ENCODE measurements around the gene FCAMR. TPM values are rescaled to one million over a fixed set of nuclear protein-coding genes. Genes with fewer than 3 reads are reported as not detected.

Gene FCAMR
- polyA plus RNA-seq, 1 experiment = not detected

DNA sequence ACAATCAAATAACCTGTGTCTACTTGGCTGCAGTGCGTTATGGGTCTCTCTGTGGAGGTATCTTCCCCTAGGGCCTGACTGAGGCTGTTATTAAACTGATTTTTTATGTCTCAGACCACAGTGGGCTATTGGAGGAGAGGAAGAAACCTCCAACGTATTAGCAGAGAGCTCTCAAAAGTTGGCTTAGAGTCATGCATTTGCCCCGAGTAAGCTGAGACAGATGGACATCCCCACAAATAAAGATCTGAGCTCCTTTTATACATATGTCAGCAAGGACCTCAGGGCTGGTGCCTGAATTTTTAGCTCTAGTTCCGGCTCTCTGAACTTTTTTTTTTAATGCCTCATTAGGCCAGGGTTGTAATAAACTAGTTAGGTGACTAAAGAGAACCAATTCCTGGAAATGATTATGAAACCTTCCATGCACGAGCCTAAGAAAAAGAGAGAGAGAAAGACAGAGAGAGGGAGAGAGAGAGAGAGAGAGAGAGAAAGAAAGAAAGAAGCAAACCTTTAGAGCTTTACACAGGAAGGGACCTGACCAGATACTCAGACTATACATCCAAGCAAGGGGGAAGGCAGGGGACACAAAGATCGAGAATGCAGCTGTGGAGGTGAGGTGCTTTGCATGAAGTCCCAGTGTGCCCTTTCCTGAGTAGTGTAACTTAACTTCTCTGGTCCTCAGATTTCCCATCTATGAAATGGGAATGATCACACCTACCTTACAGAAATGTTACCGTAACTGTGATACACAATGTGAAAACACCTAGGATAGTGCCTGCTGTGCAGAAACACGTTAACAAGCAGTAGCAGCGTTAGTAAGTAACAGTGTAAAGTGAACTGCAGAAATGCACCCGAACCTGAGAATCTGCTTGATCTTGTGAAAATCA is 15.6 kb downstream of the FCAMR start:
- Histone ChIP-seq H3K36me3 (ENCODE audit: control insufficient read depth, insufficient read depth, low read length) (no peaks in the 10 kb centered on the region), H3K4me3 (ENCODE audit: low read depth, low read length) (no peak overlapping the region), H3K27me3 (ENCODE audit: control insufficient read depth, insufficient read depth, low read length) (peaks cover 4% of the 10 kb centered on the region; the same call in 1 of the 2 replicates)
- no peak for DNase-seq (ENCODE audit: low read depth)
- ChIA-PET CTCF (interaction anchor here (0.7 to 2.2 kb wide), 11 partner anchors 7 to 545 kb away, joined by 3 to 6 read pairs (median 4); no protein-coding TSS in a partner anchor), POLR2A (no interaction called here)
- TF ChIP-seq, protein P1, sequence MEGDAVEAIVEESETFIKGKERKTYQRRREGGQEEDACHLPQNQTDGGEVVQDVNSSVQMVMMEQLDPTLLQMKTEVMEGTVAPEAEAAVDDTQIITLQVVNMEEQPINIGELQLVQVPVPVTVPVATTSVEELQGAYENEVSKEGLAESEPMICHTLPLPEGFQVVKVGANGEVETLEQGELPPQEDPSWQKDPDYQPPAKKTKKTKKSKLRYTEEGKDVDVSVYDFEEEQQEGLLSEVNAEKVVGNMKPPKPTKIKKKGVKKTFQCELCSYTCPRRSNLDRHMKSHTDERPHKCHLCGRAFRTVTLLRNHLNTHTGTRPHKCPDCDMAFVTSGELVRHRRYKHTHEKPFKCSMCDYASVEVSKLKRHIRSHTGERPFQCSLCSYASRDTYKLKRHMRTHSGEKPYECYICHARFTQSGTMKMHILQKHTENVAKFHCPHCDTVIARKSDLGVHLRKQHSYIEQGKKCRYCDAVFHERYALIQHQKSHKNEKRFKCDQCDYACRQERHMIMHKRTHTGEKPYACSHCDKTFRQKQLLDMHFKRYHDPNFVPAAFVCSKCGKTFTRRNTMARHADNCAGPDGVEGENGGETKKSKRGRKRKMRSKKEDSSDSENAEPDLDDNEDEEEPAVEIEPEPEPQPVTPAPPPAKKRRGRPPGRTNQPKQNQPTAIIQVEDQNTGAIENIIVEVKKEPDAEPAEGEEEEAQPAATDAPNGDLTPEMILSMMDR (IDR thresholded peaks at IDR 0.05; ENCODE audit: insufficient read depth, low read depth, low read length) = no peak

DNA sequence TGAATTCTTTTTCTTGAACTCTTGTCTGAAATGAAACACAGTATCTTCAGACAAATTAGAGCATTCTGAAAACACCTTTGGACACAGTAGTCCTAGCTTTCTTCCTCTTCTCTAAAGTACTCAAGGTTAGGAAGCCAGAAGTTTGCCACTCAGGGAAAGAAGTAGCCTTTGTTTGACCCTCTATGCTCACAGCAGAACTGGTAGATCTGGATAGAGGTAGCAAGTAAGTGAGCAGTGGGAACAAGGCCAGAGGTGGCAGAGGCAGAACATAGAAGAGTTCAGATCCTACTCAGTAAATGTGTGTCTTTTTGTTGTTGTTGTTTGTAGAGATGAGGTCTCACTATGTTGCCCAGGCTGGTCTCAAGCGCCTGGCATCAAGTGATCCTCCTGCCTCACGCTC is 16.6 kb downstream of the FCAMR start:
- Histone ChIP-seq H3K36me3 (ENCODE audit: control insufficient read depth, insufficient read depth, low read length) (no peaks in the 10 kb centered on the region), H3K27me3 (ENCODE audit: control insufficient read depth, insufficient read depth, low read length) (peaks cover 4% of the 10 kb centered on the region), H3K4me3 (ENCODE audit: low read depth, low read length) (no peak overlapping the region)
- DNase-seq (ENCODE audit: low read depth) = no peak
- TF ChIP-seq, protein P1 (IDR thresholded peaks at IDR 0.05; ENCODE audit: insufficient read depth, low read depth, low read length) = no peak
- CTCF ChIA-PET = interaction anchor here (1.2 to 1.6 kb wide), 3 partner anchors 14 to 22 kb away, joined by 4 to 5 read pairs (median 4); no protein-coding TSS in a partner anchor
- POLR2A ChIA-PET = no interaction called here

DNA sequence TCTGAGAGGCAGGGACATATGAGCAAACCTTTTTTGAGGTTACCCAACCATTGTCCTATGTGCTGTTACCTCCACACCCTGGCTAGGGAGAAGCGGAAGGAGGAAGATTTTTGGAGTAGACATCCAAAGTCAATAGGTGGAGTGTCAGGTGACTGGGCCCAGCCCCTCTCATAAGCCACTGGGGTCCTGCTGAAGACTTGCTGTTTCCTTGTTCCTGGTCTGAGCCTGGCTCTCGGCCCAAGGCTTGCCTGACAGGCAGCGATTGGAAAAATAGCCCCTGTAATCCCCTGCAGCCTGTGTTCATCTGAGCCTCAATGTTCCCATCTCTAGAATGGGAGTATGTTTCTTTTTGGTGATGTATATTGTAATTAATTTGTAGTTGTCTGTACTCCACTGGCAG is 17.1 kb downstream of the FCAMR start:
- Histone ChIP-seq H3K36me3 (ENCODE audit: control insufficient read depth, insufficient read depth, low read length) (no peaks in the 10 kb centered on the region), H3K27me3 (ENCODE audit: control insufficient read depth, insufficient read depth, low read length) (peaks cover 4% of the 10 kb centered on the region), H3K4me3 (ENCODE audit: low read depth, low read length) (no peak overlapping the region)
- TF ChIP-seq, protein P1 (IDR thresholded peaks at IDR 0.05; ENCODE audit: insufficient read depth, low read depth, low read length) = no peak
- no peak for DNase-seq (ENCODE audit: low read depth)
- ChIA-PET CTCF (interaction anchor here (1.5 to 1.6 kb wide), 2 partner anchors 16 to 23 kb away, joined by 4 read pairs; no protein-coding TSS in a partner anchor), POLR2A (no interaction called here)

DNA sequence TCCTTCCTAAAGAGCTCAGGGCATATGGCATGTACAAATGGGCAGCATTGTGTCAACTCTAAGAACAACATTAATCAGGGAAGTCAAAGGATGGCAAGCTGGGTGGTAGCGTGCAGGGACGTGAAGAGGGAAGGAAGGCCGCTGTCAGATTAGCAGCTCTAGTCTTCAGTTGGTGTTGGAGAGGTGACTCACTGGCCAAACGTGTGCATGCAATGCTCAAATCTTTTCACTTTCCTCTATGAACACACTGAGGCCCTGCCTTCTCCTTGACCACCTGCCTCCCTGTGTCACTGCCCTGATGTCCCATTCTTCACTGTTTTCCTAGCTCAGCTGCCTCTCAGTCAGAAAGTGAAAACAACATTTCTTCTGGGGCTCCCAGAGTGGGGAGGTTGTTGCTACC is 18.1 kb downstream of the FCAMR start:
- ChIA-PET POLR2A (no interaction called here), CTCF (interaction anchor here (1.3 to 1.9 kb wide), 3 partner anchors 9 to 30 kb away, joined by 4 to 6 read pairs (median 5); no protein-coding TSS in a partner anchor)
- no peak for DNase-seq (ENCODE audit: low read depth)

More for the DNA sequence above, 18.1 kb downstream of the FCAMR start:
- TF ChIP-seq, protein P1 (IDR thresholded peaks at IDR 0.05; ENCODE audit: insufficient read depth, low read depth, low read length) = no peak
- H3K27me3 ChIP-seq (ENCODE audit: control insufficient read depth, insufficient read depth, low read length) = peaks cover 2% of the 10 kb centered on the region
- H3K36me3 ChIP-seq (ENCODE audit: control insufficient read depth, insufficient read depth, low read length) = no peaks in the 10 kb centered on the region
- no peak overlapping the region for H3K4me3 ChIP-seq (ENCODE audit: low read depth, low read length)
